GM04504 (cell line): ENCODE measurements around the gene CDK2AP2.
"Not testable (repeated sequence)": the region's sequence is repeated elsewhere in the genome, so short reads cannot be mapped to it uniquely, and the experiment has no call there.

ENCODE experiments used
- DNase-seq: peaks from one replicate; pipeline ENCODE4 v3.0.0-alpha.2; 2012; ENCODE audit warnings: low read depth

CDK2AP2 gene

DNA sequence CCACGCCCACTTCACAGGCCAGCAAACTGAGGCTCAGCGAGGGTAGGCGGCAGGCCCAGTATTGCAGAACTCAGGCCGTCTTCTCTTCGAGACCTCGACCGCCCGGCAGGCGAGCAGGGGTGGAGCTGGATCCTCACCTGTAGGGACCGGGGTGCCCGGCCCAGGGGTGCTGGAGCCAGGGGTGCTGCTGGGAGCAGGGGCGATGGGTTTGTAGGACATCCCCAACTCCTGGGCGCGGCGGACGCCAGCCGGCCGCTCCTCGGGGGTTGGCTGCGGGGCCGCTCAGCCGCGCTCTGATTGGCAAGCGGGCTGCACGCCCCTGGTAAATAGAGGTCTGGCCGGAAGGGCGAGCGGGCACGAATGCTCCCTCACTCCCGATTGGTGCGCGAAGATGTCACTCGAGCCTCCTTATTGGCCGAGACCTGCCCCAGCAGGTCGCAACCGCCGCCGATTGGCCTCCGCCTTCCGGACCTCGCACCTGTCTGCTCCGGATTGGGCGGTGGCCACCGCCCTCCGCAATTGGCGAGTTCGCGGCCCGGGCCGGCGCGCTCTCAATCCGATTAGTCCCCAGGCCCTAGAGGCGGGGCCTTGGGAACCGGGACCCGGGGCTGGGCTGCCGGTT lies at the start of gene CDK2AP2:
Gene CDK2AP2 (minus strand): TSS at position 299 of the 622 bp plus-strand sequence. CDS start 80 bp downstream, at position 219.
- DNase-seq = peak; percentile 99

DNA sequence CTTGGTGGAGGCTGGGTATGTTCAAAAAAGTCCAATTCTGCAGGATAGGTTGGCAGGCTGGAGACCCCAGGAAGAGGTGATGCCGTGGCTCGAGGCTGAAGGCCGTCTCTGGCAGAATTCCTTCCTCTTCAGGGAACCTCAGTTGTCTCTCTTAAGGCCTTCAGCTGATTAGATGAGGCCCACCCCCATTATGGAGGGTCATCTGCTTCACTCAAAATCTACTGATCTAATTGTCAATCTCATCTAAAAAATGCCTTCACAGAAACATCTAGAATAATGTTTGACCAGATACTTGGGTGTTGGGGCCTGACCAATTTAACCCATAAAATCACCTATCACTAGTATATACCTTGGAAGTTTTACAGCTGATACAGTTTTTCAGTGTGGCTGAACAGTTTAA lies 48.3 kb upstream of the CDK2AP2 start:
- DNase-seq = no peak

DNA sequence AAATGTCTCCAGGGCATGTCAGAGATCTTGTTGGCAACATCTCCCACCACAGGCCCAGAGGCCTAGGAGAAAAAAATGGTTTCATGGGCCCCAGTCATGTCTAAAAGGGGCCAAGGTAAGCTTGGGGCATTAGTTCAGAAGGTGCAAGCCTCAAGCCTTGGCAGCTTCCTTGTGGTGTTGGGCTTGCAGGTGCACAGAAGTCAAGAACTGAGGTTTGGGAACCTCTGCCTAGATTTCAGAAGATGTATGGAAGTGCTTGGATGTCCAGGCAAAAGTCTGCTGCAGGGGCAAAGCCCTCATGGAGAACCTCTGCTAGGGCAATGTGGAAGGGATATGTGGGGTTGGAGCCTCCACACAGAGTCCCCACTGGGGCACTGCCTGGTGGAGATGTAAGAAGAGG lies 43.7 kb upstream of the CDK2AP2 start:
- DNase-seq = not testable (repeated sequence)

GRCh38 chr11:67551127-67551526 lies 43.2 kb upstream of the CDK2AP2 start:
- DNase-seq = no peak

- DNase-seq = no peak
Measured at GRCh38 chr11:67548555-67549110, 40.7 kb upstream of the CDK2AP2 start.

- DNase-seq = not testable (repeated sequence)
Measured at GRCh38 chr11:67548112-67548511, 40.1 kb upstream of the CDK2AP2 start.

- no peak for DNase-seq
Measured at GRCh38 chr11:67545280-67545679, 37.3 kb upstream of the CDK2AP2 start.

DNA sequence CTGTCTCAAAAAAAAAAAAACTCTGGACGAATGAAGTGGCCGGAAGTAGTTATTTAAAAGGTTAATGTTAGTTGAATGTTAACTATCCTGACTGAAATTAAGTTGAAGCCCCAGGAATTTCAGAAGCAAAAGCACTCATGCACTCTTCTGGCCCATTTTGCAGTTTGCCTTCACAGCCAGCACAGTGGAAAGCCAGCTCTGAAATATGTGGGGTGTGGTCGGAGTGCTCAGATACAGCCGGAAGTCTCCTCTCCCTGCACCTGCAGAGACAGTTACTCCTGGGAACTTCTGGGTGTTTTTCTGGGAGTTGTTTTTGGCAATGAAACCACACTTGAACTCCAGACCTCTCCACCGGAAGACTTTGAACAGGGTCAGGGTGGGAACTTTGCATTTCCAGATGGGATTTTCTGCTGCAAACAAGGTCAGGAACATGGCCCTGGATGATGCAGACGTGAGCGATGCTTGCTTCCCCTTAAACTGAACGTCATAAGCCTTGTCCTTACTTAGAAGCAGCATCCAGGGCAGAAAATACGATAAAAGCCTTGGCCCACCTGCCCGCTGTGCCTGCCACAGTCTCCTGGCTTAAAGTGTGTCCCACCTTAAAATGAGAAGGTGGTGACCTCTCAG lies 36.8 kb upstream of the CDK2AP2 start:
- no peak for DNase-seq

GRCh38 chr11:67543585-67543984 lies 35.6 kb upstream of the CDK2AP2 start:
- DNase-seq = no peak

DNA sequence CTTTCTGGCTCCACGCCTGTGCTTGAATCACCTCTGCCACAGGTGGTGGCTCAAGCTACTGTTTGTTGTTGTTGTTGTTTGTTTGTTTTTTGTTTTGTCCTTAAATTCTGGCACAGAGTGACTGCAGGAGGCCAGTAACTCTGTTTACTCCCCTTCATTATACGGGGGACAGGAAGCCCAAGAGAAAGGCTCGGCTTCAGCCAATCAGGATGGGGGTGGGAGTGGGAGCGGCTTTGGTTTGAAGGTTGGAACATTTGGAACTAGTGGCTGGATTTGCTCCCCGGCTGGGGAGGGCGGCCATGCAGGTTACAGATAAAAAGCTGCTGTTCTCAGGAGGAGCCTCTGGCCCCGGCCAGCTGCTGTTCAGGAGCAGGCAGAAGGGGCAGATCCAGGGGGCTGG lies 35.0 kb upstream of the CDK2AP2 start:
- no peak for DNase-seq

GRCh38 chr11:67542169-67542568 lies 34.2 kb upstream of the CDK2AP2 start:
- no peak for DNase-seq

DNA sequence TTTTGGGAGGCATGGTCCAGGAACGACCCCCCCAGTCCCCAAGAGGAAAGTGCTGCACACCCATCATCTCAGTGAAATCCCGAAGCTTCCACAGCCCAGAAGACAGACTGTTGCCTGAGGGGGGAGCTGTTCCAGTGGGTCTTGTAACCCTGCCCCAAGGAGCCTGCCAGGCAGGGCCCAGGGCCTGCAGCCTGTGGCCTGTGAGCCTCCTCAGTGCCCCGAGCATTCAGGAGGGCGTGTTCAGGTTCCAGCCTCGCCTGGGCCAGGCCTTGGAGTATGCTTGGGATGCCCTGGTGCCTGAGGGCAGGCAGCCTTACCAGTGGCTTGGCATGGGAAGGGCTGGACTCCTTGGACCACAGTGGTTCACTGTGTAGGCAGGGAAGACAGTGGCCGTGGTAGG lies 33.2 kb upstream of the CDK2AP2 start:
- DNase-seq = no peak

DNA sequence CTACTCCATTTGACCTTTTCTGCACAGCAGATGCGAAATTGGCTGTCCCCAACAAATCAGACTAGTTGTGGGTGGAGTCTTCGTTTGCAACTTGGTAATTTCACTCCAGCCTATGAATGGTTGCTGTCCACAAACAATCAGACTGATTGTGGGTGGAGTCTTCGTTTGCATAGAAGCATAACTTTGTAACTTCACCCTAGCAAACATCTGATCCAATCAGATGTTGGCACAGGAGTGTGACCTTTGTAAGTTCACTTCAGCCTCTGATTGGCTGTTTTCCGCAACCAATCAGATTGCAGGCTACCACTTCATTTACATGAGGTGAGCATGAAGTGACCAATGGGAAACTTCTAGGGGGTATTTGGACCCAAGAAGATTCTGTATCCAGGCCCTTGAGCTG lies 31.6 kb upstream of the CDK2AP2 start:
- DNase-seq = no peak

- DNase-seq = no peak
Measured at GRCh38 chr11:67538823-67539505, 31.0 kb upstream of the CDK2AP2 start.

- DNase-seq = no peak
Measured at GRCh38 chr11:67538306-67538705, 30.3 kb upstream of the CDK2AP2 start.

DNA sequence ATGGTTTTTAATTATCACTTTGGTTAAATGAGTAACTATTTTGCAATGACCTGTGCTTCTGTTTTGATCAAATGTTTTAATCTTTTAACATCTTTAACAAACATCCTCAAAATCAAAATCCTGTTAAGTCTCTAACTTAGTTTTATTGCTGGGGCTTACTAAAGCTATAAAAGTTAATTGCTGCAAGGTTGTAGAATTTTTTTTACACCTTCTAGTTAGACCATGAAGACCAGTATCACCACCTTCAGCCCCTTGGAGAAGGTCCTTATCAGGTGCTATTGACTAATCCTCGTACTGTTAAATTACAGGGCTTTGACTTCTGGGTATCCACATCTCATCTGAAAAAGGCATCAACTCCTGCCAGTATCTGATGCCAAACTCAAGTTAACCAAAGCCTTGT lies 27.6 kb upstream of the CDK2AP2 start:
- no peak for DNase-seq

DNA sequence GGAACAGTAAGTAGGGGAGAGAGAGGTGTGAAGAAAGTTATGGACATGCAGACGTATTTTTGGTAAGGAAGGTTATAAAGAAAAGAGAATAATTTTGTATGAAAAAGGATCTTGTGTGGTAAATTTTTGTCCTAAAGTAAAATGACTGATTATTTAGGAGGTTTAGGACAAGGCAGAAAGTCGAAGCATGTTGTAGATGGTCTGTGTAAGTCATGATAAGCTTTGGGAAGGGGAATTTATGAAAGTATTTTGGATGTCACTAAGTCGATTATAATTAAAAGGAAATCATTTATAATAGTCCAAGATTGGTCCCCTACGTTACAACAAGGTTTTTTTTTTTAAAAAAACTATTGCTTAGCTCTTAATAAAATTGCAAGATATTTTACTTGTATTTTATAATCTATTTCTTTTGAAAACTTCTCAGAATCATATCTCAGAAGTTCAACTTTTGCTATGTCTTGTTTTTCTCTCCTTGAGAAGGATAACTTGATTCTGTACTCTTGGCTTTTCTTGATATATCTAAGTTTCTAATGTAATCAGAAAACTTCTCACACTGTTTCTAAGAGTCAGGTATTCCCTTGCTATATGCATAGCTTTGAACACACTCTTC lies 26.2 kb upstream of the CDK2AP2 start:
- DNase-seq = no peak

DNA sequence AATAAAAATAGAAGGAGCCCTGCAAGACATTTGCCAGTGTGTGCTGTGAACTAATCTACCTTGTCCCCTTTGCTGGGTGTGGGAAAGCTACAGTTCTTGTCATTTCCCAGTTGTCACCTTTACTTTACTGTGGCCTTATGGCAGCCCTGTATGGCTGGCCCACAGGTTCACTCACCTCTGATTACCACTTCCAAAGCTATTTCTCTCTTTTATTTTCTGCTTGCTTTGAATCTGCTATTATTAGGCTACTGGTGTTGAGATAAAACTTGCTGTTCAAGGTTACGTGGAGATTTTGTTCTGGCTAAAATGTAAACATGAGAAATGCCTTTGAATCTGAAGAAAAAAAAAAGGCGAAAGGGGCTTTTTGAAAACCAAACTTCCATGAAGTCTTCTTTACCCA lies 24.9 kb upstream of the CDK2AP2 start:
- no peak for DNase-seq

GRCh38 chr11:67530282-67530592 lies 22.3 kb upstream of the CDK2AP2 start:
- no peak for DNase-seq

DNA sequence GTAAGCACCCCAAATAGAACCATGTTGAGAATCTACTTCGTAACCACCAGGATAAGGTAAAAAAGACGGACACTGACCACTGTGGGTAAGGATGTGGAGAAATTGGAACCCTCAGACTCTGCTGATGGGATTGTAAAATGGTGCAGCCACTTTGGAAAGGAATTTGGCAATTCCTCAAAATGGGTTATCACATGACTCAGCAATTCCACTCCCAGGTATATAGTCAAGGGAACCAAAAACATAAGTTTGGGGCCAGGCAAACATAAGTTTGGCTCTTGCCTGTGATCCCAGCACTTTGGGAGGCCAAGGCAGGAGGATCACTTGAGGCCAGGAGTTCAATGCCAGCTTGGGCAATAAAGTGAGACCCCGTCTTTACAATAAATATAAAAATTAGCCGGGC lies 20.4 kb upstream of the CDK2AP2 start:
- no peak for DNase-seq

DNA sequence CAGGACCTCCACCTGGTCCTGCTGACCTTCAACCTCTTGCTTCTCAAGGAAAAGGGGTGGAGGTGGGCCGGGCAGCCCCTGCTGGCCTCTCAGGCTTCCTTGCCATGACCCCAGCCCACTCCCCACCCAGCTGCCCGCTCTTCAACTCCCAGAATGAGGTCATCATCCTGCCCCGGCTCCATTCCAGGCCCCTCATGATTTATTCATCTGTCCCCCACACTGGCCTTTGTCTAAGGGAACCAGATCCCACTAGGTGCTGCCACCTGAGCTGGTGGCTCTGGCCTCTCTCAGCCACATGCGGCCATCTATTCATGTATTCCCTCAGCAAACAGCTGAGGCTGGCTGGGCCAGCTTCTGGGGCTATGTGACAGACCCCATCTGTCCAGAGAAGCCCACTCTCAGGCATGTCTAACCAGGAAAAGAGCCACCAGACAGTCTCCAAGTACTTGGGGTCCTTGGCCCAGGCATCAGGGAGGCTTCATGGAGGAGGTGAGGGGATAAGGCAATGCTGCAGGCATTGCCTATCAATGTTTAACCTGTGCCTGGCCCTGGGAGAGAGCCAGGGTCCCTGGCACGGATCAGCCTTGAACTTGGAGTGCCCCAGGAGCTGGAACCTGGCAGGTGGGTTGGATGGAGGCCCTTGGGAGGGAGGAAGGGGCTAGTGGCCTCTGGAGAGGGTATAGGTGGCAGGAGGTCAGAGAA lies 17.5 kb upstream of the CDK2AP2 start:
- no peak for DNase-seq

DNA sequence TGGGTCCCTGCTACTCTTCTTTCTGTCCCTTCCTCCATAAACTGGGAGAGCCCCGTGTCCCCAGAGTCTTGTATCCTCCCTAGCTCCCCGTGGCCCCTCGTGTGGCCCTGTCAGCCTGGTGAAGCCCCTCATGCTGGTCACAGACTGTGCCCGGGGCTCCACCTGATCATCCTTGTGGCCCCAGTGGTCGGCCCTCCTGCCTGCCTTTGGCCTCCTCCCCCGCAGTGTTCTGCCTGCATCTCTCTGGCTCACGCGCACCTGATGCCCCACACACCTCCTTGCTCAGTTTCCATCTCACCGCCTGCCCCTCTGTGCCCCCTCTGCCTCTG lies 16.5 kb upstream of the CDK2AP2 start:
- no peak for DNase-seq
